Suprapubic skin (tissue), 4 donors: ENCODE measurements around the gene DMTF1.

Experiments used
- CTCF ChIP-seq, 2 donors: fragments of 200-600 bp in 1 of 2; fragments of 450-650 bp in 1 of 2; sonication (generic) in 1 of 2; IDR thresholded peaks; one replicate each; pipeline ENCODE4 v1.5.1; 2016 to 2019; ENCODE audit warnings: antibody characterized with exemption in 2 of 2, mild to moderate bottlenecking in 1 of 2, moderate library complexity in 1 of 2
- POLR2A ChIP-seq, 2 donors: fragments of 450-650 bp; IDR thresholded peaks; one replicate each; pipeline ENCODE4 v1.6.1; 2017; ENCODE audit warnings: antibody characterized with exemption in 2 of 2, mild to moderate bottlenecking in 2 of 2, moderate library complexity in 2 of 2
- POLR2AphosphoS5 ChIP-seq, 3 donors: sonication (generic); formaldehyde crosslinking; IDR thresholded peaks; one replicate each; pipeline ENCODE4 v1.6.1; 2017; ENCODE audit warnings: antibody characterized with exemption in 3 of 3

DNA sequence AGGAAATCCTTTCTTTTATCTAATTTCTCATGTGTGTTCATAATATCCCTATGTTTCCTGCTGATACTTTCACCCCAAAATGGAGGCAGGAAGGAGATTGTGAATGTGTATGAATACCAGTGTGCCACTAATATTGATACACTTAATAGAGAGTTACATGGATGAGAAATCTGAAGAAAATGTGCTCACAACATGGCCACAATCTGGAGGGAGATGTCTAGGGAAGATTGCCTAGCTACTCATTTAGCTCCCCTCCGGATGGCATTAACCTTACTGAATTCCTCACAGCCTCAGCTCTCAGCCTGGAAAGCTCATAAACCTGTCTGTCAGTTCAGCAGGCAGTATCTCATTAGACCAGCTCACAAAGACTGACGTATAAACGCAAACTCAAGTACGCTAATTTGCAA, 23.4 kb upstream of the DMTF1 start:
- TF ChIP-seq POLR2AphosphoS5 (IDR thresholded peaks at IDR 0.05) (no peak), CTCF (IDR thresholded peaks at IDR 0.05) (no peak), POLR2A (IDR thresholded peaks at IDR 0.05) (no peak)
